Inflammatory macrophage treated with lipopolysaccharide for 4 hours (primary cell): ENCODE measurements around the gene KRTAP5-2.
"Not testable (repeated sequence)": the region's sequence is repeated elsewhere in the genome, so short reads cannot be mapped to it uniquely, and the experiment has no call there.

ENCODE experiments used
- DNase-seq: peaks from one replicate; pipeline ENCODE4 v3.0.0-alpha.2; 2020

The KRTAP5-2 gene

GRCh38 chr11:1586699-1587098 lies 11.4 kb downstream of the KRTAP5-2 start:
- no peak for DNase-seq

DNA sequence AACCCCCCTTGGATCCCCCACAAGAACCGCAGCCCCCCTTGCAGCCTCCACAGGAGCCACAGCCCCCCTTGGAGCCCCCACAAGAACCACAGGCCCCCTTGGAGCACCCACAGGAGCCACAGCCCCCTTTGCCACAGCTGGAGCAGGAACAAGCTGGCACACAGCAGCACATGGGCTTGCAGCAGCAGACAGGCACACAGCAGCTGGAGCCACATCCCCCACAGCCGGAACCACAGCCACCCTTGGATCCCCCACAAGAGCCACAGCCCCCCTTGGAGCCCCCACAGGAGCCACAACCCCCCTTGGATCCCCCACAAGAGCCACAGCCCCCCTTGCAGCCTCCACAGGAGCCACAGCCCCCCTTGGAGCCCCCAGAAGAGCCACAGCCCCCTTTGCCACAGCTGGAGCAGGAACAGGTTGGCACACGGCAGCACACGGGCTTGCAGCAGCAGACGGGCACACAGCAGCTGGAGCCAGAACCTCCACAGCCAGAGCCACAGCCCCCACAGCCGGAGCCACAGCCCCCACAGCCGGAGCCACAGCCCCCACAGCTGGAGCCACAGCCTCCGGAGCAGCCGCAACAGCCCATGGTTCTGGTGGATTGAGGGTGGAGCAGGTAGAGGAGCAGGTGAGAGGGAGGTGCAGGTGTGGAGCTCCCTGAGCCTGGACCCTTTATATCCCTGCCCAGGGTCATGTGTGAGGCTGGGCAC lies 13.3 kb downstream of the KRTAP5-2 start, which contains the start of gene KRTAP5-1:
Gene KRTAP5-1, minus strand, starts transcription at position 623 of the 710 bp plus-strand sequence. Its CDS starts 34 bp downstream, at position 589.
- not testable (repeated sequence) for DNase-seq

- DNase-seq = not testable (repeated sequence)
These were observed 15.2 kb downstream of the KRTAP5-2 start for GRCh38 chr11:1582909-1583308.

DNA sequence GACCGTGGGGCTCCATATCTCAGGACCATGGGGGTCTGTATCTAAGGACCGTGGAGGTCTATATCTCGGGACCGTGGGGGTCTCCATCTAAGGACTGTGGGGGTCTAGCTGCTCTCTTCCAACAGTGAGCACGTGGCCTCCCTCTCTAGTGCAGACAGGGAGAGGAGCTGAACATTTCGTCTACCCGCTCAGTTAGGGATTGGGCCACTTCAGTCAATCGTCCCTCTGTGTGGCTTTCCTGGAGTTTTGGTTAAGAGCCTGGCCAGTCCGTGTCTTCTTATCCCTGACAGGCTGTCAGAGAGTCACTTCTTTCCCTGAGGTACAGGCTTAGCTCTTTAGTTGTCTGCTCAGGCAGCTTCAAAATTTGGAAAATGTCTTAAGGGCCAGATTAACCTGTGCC lies 16.1 kb downstream of the KRTAP5-2 start:
- no peak for DNase-seq

DNA sequence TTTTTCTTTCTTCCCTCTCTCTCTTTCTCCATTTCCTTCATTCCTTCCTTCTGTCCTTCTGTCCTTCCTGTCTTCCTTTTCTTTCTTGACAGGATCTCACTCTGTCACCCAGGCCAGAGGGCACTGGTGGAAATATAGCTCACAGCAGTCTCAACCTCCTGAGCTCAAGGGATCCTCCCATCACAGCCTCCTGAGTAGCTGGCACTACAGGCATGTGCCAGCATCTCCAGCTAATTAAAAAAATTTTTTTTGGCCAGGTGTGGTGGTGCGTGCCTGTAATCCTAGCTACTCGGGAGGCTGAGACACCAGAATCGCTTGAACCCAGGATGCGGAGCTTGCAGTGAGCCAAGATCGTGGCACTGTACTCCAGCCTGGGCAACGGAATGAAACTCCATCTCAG lies 21.3 kb downstream of the KRTAP5-2 start:
- no peak for DNase-seq

DNA sequence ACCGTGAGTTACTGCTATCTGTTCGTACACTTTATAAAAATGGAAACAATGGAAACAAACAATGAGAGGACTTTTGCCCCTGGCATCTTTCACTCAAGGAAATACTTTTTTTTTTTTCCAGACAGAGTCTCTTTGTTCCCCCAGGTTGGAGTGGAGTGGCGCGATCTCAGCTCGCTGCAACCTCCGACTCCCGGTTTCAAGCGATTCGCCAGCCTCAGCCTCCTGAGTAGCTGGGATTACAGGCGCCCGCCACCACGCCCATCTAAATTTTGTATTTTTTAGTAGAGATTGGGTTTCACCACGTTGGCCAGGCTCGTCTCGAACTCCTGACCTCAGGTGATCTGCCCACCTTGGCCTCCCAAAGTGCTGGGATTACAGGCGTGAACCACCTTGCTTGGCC lies 22.3 kb downstream of the KRTAP5-2 start:
- not testable (repeated sequence) for DNase-seq

GRCh38 chr11:1574933-1575242 lies 23.2 kb downstream of the KRTAP5-2 start:
- DNase-seq = no peak

DNA sequence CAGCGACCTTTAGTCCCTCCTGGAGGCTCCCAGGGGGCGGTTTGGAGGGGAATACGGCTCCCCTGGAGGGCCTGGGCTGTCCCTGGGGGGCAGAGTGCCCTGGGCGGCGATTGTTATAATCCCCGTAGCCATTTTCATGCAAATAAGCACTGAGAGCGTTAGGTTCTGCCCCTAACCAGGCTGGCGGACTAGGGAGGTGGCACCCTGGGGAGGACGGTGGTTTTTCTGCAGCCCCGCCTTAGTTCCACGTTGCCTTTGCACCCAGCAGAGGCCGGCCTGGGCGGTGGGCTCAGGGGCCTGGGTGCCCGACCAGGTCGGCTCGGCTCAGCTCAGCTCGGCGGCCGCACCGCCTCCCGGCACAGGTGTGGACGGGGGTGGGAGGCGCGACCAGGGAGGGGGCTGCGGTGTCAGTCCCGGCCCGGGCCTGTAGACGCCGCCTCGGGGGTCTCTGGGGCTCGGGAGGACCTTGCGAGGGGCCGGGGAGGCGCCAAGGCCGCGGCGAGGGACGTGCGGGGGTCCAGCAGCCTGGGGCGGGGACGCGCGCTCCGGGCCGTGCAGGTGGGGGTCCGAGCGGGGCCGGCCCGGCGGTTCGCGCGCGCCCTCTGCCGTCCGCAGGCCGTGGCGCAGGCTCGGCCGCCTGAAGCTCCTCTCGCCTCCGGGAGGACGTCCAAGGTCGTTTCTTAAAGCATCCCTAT lies 23.7 kb downstream of the KRTAP5-2 start:
- DNase-seq = peak; percentile 46

DNA sequence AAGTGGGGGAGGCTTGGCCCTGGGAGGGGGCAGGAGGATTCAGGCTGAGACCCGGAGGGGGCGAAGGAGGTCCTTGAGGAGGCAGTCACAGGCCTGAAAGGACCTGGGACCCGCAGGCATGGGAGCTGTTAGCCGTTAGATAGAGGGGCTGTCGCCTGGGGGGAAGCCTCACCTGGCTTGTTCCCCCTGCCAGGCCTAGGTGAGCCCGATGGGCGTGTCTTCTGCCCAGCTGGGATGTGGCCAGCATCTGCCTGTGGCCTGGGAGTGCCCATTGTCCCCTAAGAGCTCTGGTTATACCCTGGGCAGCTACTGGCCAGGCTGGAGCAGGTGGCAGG lies 24.2 kb downstream of the KRTAP5-2 start:
- no peak for DNase-seq

DNA sequence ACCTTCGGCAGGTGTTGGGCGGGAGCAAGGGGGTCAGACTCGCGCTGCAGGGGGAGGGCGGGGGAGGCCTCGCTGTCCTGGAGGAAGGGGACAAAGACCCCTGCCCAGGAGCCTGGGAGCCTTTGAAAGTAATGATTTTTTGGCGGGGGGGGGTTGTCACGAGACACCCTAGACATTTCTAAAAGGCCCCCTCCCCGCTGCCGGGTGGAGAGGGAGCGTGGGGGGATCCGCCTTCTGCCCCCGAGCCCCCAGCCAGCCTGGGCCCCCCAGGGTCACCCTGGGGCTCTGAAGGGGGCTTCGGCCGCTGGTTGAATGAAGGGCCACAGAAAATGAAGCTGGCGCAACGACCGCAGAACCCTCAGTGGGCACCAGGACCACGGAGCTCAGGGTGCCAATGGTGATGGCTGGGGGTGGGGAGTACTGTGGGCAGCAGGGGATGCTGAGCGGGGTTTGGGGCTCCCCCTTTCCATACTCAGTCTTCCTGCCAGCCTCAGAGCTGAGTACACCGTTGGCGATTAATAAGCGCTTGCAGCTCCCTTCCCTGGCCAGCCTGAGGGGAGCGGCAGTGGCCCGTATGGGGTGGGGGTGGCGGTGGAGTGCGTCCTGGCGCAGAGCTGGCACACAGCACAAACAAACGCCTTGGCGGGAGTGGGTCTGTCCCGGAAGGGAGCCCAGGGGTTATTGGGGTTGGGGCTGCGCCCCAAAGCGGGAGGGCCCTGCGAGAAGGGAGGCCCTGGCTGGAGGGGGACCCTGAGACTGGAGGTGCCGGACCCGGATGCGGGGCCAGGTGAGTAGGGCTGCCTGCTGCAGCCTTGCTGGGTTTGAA lies 24.8 kb downstream of the KRTAP5-2 start:
- DNase-seq = no peak

GRCh38 chr11:1572197-1573076 lies 25.7 kb downstream of the KRTAP5-2 start, which contains the start of gene DUSP8:
DUSP8 (minus strand) TSS chr11:1572271; CDS start chr11:1565826, 6,445 bp downstream.
- peak; percentile 88 for DNase-seq

- no peak for DNase-seq
These were observed 26.3 kb downstream of the KRTAP5-2 start for GRCh38 chr11:1571760-1572196.

GRCh38 chr11:1570896-1571759 lies 27.0 kb downstream of the KRTAP5-2 start:
- no peak for DNase-seq

- DNase-seq = no peak
These were observed 27.6 kb downstream of the KRTAP5-2 start for GRCh38 chr11:1570531-1570895.

DNA sequence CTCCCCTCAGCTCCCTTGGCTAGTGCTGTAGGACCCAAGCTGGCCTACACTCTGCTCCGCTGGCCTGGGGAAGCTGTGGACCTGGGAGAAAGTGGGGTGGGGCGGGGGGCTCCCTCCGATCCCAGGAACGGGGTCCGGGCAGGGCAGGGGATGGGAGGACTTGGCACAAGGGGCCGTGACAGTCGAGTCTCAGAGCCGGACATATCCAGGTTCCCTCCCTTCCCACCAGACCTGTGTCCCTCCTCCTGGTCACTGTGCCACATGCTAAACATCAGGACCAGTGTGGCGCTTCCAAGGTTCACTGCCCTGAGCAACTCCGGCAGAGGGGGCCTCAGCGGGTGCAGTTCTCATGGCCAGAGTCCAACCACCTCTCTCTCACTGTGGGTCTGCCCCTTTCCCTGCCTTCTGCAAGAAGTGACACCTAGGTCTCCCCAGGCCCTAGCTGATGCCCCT lies 28.1 kb downstream of the KRTAP5-2 start:
- DNase-seq = no peak

GRCh38 chr11:1569251-1569780 lies 28.8 kb downstream of the KRTAP5-2 start:
- no peak for DNase-seq

- no peak for DNase-seq
These were observed 29.6 kb downstream of the KRTAP5-2 start for GRCh38 chr11:1568441-1568911.

- DNase-seq = no peak
These were observed 30.4 kb downstream of the KRTAP5-2 start for GRCh38 chr11:1567721-1568100.

- DNase-seq = no peak
These were observed 30.9 kb downstream of the KRTAP5-2 start for GRCh38 chr11:1567052-1567720.

- no peak for DNase-seq
These were observed 31.6 kb downstream of the KRTAP5-2 start for GRCh38 chr11:1566381-1567051.
